GM12892 (cell line): ENCODE data around the gene IL21R.

ENCODE experiments used
- DNase-seq: peaks from one replicate; pipeline ENCODE4 v3.0.0; 2011; ENCODE audit not compliant: insufficient read length
- FAIRE-seq: peaks from 2 replicates; lab custom pipeline; 2011; peaks lifted over from hg19 to GRCh38; lab: Jason Lieb, UNC
- POLR2A ChIP-seq: IDR thresholded peaks from 2 replicates; pipeline ENCODE4 v1.6.1; 2011; ENCODE audit warnings: low read depth, low read length, control low read depth
- POLR2AphosphoS5 ChIP-seq: IDR thresholded peaks from 2 replicates; pipeline ENCODE4 v1.6.1; 2011; ENCODE audit warnings: low read depth, low read length, control low read depth
- TAF1 ChIP-seq: IDR thresholded peaks from 2 replicates; pipeline ENCODE4 v1.6.1; 2011; ENCODE audit warnings: low read depth, mild to moderate bottlenecking, control low read depth, low read length, borderline replicate concordance

Gene IL21R

GRCh38 chr16:27365142-27366089 is 36.6 kb upstream of the IL21R start:
- DNase-seq: no peak
- TF ChIP-seq POLR2A (no peak), POLR2AphosphoS5 (no peak), TAF1 (no peak)
- peak; percentile 24 for FAIRE-seq

GRCh38 chr16:27366687-27367460 is 35.1 kb upstream of the IL21R start:
- FAIRE-seq (no peak), DNase-seq (no peak)
- TF ChIP-seq POLR2A: no peak
- TF ChIP-seq TAF1: no peak
- TF ChIP-seq POLR2AphosphoS5: no peak

GRCh38 chr16:27367461-27368357 is 34.3 kb upstream of the IL21R start:
- TF ChIP-seq TAF1 (0 out of 2 replicates have a peak, but pooled peaks have one; percentile 29), POLR2A (no peak)
- FAIRE-seq (peak; percentile 98), DNase-seq (peak; percentile 76)

- TF ChIP-seq TAF1: no peak
- no peak for TF ChIP-seq POLR2AphosphoS5
- TF ChIP-seq POLR2A: no peak
- DNase-seq (no peak), FAIRE-seq (no peak)
Observed at GRCh38 chr16:27368358-27368722, 33.6 kb upstream of the IL21R start.

GRCh38 chr16:27369806-27370205 is 32.2 kb upstream of the IL21R start:
- no peak for DNase-seq
- TF ChIP-seq POLR2AphosphoS5 (no peak), POLR2A (no peak), TAF1 (no peak)
- no peak for FAIRE-seq

- no peak for TF ChIP-seq TAF1
- TF ChIP-seq POLR2AphosphoS5: no peak
- TF ChIP-seq POLR2A: no peak
- FAIRE-seq: no peak
- no peak for DNase-seq
Observed at GRCh38 chr16:27370318-27370717, 31.7 kb upstream of the IL21R start.

GRCh38 chr16:27373312-27373711 is 28.7 kb upstream of the IL21R start:
- no peak for TF ChIP-seq POLR2A
- FAIRE-seq (peak; percentile 70), DNase-seq (no peak)

GRCh38 chr16:27374221-27374803 is 27.7 kb upstream of the IL21R start:
- FAIRE-seq (no peak), DNase-seq (no peak)
- no peak for TF ChIP-seq POLR2A
- TF ChIP-seq POLR2AphosphoS5: no peak
- no peak for TF ChIP-seq TAF1

GRCh38 chr16:27374804-27375425 is 27.1 kb upstream of the IL21R start:
- DNase-seq (no peak), FAIRE-seq (peak; percentile 99)
- TF ChIP-seq POLR2A (peak; percentile 82), POLR2AphosphoS5 (peak; percentile 70), TAF1 (peak; percentile 22; the same call in 1 of the 2 replicates)

- DNase-seq (no peak), FAIRE-seq (peak; percentile 95)
- TF ChIP-seq POLR2A: no peak
- TF ChIP-seq TAF1: no peak
- no peak for TF ChIP-seq POLR2AphosphoS5
Observed at GRCh38 chr16:27377666-27378485, 24.1 kb upstream of the IL21R start.
